ENCODE data around the gene SEC14L5.
"Not testable (repeated sequence)": the region's sequence is repeated elsewhere in the genome, so short reads cannot be mapped to it uniquely, and the experiment has no call there.

SEC14L5 gene

DNA sequence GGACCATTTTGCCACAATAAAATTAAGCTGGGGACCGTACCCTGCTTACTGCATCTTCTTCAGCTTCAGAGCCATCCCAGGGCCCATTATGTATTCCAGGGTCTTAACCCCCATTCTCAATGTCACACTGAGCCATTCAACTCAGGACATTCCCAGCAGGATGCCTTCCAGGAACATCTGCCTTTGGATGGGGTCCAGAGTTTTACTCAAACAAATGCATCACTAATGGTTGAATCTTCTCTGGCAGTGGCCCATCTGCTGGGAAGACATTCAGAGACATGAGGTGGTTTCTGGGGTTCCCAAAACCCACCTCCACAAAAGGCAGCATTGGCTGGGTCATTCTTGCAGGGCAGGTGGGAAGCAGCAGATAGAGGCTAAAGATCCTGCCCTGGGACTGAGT, 3.4 kb upstream of the SEC14L5 start:
- DNase-seq: no peak

DNA sequence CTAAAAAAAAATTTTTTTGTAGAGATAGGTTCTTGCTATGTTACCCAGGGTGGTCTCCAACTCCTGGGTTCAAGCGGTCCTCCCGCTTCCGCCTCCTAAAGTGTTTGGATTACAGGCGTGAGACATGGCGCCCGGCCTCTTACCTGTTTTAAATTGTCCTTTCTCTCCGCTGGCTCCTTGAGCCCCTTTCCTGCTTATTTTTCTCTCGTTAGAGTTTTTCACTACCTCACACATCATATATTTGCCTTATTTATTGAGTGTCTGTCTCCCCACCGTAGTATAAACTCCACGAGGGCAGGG, 760 bp upstream of the SEC14L5 start:
- DNase-seq: no peak

DNA sequence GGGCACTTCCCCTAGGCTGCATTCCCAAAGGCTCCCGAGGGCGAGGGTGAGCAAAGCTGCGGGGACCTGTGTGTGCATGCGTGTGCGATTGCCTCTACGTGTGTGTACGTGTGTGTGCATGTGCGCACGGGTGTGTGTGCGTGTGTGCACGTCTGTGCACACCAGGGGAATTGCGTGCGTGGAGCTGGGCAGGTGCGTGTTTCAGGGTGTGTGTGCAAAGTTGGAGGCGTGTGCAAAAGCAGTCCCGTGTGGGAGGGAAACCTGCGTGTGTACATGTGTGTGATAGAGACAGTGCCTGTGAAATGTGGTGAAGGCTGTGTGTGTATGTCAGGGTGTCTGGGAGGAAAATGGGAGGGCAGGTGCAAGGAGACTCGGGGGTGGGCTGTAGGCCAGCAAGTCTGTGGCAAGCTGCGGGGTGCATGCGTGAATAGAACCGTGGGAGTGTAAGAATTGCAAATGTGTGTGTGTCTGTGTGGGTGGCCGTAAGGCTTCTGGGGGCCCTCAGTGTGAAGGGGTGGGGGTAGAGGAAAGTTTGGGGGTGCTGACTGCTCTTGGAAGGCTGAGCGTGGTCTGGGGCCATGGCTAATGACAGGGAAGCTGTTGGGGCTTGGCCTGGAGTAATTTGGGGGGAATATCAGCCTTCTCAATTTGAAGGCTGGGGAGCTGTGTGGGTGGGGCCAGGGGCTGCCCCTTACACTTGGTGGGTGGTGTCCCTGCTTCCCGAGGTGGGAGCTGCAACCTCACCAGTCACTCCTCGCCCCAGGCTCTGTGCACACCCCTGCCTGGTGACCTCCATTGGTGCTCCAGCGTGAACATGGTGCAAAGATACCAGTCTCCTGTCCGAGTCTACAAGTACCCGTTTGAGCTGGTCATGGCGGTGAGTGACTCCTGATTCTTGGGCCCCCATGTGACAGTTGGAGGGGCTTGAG, 644 bp downstream of the SEC14L5 start:
- no peak for DNase-seq

DNA sequence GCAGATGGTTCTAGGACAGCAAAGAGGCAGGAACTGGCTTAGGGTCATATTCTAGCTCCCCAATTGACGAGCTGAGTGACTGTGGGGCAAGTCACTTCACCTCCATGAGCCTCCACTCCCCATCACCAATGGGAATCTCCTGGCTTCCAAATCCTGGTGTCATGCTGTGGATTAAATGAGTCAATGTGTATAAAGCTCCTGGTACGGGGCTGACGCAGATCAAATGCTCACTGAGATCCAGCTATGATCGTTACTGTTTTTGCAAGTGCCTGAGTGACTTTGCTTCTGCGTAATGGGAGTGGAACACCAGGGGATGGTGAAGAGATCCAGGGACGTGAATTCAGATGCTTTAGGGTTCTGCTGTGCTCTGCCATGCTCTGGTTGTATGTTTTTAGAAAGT, 2.4 kb downstream of the SEC14L5 start:
- no peak for DNase-seq

DNA sequence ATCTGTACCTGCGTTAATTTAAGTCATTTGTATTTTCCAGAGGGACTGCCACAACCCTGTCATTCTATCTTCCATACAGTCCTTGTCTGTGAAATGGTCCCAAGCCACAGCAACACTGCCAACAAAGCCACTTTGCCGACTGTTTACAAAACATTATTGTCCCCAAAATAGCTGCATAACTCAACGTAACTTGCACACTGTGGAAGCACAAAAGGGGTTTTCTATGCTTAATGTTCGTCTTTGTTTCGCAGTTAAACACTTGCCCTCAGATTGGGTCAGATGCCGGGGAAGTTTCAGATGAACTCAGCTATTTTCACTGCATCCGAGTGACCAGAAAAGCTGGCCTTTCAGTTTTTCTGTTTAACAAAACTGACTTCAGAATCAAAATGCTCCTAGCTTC, 4.6 kb downstream of the SEC14L5 start:
- DNase-seq: no peak

DNA sequence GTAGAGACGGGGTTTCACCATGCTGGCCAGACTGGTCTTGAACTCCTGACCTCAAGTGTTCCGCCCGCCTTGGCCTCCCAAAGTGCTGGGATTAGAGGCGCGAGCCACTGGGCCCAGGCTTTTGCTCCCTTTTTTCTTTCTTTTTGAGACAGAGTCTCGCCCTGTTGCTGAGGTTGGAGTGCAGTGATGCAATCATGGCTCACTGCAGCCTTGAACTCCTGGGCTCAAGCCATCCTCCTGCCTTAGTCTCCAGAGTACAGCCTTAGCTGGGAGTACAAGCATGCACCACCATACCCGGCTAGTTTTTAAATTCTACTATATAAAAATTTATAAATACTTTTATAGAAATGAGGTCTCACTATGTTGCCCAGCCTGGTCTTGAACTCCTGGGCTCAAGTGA, 5.4 kb downstream of the SEC14L5 start:
- not testable (repeated sequence) for DNase-seq

DNA sequence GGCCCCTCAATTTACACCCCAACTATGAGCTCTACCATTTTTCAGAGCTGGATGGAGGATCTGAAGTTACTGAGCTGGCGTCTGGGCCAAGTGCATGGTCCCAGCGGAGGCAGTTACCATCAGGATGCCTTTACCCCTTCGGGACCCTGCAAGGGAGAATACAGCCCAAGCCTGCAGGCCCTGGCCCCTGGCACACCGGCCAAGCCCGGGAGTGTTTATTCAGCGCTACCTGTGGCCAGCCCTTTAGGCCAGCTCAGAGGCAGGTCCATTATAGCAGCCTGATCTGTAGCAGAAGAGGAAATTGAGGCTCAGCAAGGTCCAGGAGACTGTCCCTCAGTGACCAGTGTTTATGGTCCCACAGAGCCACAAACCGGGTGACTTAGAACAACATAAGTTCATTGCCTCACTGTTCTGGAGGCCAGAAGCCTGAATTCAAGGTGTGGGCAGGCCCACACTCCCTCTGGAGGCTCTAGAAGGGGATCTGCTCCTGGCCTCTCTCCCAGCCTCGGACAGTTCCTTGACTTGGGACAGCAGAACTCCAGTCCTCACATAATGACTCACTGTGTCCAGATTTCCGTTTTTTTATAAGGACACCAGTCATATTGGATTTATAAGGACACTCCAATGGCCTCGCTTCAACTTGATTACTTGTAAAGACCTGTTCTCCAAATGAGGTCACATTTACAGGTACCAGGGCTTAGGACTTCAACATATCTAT, 8.8 kb downstream of the SEC14L5 start:
- no peak for DNase-seq

DNA sequence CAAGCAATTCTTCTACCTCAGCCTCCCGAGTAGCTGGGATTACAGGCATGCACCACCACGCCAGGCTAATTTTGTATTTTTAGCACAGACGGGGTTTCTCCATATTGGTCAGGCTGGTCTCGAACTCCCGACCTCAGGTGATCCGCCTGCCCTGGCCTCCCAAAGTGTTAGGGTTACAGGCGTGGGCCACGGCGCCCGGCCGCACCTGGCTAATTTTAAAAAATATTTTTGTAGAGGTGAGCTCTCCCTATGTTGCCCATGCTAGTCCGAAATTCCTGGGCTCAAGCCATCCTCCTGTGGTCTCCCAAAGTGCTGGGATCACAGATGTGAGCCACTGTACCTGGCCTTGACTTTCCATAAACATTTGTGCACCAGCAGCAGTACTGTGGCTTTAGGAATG, 10.1 kb downstream of the SEC14L5 start:
- not testable (repeated sequence) for DNase-seq

DNA sequence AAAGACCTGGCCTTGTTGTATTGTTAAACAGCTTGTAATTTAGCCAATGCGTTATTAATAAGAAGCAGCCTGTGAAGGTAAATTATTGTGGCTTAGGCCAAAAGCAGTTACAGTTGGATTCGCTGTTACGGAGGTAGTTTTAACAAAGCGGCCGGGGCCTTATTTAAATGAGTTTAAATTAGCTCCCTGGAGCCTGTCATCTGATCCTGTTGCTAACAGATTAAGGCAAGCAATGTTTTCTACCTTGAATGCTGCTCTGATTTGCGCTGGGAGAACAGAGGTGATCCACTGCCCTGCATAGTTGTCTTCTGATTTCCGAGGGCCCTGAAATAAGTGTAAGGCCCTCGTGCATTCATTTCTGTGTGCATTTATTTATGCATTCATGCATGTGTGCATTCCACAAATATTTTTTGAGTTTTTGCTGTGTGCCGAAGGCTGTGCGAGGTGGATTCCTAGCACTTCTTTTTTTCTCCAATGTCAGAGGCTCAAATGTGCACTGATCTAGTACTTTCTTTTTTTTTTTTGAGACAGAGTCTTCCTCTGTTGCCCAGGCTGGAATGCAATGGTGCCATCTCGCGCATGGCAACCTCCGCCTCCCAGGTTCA, 10.9 kb downstream of the SEC14L5 start:
- no peak for DNase-seq

DNA sequence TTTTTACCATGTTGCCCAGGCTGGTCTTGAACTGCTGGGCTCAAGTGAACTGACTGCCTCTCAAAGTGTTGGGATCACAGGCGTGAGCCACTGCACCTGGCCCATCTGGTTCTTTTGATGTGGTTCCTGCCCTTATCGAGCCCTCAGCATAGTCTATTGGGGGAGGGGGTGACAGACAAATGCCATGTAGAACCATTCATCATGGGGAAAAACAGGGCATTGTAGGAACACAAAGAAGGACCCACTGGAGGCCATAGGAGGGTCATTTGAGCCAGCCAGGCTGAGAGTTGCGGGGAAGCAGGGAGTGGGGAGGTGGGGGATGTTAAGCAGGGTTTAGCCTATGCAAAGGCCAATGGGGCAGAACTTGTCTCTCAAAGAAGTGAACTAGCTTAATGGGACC, 11.9 kb downstream of the SEC14L5 start:
- no peak for DNase-seq

DNA sequence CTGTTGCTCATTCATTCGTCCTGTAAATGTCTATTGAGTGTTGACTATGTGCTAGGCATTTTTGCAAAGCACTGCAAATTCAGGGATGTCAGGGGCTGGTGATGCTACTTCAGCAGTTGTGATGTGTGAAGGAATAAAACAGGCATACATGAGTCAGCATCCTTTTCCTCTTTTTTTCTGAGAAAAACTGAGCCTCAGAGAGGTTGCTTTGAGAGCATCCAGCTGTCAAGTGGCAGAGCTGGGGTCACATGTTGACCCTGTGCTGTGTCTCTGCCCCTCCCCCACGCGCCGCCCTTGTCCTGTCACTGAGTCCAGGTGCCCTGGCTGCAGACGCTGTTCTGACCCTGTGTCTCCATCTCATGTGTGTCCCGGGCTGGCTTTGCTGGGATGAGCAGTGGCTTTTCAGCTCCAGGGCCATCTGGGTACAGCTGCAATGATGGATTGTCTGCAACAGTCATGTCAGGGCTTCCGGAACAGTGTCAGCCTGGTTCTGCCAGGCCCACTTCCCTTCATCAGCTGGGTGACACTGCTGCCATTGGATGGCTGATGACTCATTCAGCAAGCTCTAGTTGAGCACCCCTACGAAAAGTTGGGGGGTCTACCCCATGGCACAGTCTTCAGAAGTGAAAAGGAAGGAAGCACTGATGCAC, 14.9 kb downstream of the SEC14L5 start:
- DNase-seq: no peak

DNA sequence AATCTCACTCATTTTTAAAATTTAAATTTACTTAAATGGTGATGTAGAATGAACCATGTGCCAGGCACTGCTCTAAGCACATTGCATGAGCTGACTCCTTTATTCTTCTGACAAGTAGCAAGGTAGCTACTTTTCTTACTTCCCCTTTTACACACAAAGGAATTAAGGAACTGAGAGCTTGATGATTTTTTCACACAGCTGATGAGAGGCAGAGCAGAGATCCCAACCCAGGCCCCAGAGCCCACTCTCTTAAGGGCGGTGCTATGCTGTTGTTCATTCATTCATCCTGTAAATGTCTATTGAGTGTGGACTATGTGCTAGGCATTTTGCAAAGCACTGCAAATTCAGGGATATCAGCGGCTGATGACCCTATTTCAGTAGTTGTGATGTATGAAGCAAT, 17.9 kb downstream of the SEC14L5 start:
- peak; percentile 29 for DNase-seq

DNA sequence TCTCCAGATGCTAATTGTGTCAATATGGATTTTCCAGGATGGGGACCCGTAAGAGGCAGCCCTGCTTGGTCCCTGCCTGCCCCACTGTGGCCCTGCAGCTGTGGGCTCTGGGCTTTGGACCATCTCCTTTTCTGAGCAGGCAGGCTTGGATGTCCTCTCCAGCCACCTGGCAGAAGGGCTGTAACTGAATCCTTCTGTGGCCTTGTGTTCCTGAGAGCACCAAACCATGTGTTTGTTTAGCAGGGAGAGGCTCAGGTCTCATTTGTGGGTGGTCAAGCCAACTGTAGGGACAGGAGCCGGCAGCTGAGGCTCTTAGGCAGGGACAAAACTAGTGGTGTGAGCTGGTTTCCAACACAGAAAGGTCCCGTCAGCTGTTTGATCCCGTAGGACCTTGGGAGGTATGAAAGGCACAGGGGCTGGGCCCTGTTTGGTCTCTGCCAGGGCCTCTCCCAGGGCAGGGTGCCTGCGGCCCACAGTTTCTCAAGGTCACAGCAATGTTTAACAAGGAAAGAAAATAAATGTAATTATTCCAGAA, 18.5 kb downstream of the SEC14L5 start:
- DNase-seq: no peak

DNA sequence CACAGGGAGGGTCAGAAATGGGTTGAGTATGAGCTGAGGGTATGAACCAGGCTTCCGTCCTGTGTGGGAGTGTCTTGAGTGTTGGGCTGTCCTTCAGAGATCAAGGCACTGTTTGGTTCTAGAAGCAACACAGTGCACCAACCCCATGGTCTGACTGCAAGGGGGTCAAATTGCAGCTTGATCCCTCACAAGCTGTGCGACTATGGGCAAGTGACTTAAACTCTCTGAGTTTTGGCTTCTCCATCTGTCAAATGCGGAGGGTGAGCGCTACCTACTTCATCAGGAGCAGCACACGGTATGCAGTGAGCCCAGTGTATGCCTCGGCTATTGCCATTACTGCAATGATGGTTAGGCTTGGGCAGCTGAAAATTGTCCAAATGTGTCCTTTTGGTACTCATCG, 21.0 kb downstream of the SEC14L5 start:
- no peak for DNase-seq

DNA sequence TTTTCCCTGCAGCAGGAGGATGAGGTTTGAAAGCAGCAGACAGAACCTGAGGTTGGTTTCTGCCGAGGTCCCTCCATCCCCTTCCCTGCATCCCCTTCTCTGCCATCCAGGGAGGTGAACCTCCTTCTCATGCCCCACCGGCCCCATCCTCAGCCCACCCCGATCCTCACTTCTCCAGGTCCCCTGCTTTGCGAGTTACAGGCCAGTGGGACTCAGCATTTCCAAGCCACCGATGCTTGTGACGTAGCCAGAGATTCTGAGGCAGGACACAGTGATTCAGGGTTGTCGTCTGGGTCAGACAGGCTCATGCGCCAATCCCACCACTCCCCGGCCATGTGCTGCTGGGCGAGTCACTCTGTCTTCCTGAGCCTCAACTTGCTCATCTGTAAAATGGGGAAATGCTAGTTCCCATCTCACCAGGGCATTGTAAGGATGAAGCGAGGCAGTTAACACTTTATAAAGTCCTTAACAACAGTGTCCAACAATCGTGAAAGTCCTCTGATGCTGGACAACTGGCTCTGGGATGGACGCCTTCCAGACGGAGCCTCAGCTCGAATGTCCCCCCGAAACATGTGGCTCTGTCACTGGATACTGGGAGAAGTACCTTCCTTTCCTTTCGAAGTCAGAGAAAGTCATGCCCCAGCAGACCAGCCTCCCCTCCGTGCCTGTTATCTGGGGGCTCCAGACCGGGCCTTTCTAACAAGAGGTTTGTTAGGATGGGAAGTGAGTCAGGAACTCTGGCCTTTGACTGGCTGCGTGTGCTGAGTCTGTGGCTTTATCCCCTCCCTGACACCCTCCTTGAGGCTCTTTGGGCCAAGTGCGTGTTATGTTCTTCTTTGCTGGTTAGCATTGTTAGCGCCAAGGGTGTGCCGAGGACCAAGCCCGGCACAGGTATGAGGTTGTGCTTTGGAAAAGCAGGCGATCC, 21.9 kb downstream of the SEC14L5 start:
- peak; percentile 65 for DNase-seq

DNA sequence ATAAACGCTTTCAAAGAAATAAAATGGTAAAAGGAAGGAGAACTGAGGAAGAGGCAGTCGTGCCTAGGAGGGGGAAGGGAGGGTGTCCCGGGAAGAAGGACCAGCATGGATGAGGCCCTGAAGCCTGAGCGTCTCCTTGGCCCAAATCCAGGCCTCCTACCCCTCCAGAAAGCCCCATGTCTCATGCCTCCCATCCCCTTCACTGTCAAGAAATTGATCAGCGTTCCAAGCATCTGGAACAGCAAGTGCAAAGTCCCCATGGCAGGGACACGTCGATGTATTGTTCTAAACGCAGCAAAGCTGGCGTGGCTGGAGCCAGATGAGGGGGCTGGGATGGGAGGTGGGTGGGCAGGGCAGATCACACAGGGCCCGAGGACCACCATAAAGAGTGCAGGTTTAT, 22.6 kb downstream of the SEC14L5 start:
- DNase-seq: no peak

DNA sequence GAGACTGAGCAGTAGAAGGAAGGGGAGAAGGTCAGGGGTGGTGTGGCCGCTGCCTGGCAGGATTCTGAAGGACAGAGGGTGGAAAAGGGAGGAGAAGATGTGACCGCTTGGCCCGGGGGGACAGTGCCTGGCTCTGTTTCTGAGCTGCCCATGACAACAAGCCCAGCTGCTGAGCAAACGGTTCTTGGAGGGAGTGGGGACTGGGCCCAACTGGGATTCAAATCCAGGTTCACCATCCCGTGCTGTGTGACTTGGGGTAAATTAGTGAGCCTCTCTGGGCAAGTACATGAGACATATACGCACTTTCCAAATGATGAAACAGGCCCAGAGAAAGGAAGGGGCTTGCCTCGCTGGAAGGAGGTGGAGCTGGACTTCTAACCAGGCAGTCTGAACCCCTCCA, 23.3 kb downstream of the SEC14L5 start:
- DNase-seq: no peak

DNA sequence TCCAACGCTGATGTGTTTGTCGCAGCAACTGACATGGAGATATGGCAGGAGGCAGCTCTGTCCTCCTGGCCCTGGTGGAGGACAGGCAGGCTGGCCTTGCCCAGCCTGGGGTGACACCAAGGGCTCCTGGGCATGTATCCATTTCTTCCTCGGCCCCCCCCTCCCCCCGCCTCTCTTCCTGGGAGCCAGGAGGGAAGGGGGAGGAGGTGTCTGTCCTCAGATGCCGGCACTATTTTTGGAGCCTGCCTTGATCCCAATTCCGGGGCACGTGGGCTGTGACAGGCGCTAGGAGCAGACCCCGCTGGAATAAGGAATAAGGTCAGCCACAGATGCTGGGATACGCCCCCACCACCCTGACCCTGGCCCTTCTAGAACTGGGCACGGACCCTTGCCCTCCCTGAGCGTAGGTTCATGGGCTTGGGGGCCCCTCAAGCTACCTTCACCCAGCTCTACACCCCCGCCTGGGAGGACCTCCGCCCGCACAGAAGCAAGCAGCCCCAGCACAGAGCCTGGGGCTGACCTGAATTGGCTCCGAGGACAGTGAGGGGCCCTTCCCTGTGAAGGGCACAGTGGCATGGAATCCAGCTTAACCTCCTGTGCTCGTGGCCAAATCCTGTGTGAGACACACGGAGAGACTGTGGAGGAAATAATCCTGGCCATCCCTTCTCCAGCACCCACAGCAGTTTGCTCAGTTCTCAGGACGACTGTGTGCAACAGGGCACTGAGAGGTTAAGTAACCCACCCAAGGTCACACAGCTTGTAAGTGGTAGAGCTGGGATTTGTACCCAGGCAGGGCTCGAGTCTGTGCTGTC, 24.1 kb downstream of the SEC14L5 start:
- DNase-seq: no peak

DNA sequence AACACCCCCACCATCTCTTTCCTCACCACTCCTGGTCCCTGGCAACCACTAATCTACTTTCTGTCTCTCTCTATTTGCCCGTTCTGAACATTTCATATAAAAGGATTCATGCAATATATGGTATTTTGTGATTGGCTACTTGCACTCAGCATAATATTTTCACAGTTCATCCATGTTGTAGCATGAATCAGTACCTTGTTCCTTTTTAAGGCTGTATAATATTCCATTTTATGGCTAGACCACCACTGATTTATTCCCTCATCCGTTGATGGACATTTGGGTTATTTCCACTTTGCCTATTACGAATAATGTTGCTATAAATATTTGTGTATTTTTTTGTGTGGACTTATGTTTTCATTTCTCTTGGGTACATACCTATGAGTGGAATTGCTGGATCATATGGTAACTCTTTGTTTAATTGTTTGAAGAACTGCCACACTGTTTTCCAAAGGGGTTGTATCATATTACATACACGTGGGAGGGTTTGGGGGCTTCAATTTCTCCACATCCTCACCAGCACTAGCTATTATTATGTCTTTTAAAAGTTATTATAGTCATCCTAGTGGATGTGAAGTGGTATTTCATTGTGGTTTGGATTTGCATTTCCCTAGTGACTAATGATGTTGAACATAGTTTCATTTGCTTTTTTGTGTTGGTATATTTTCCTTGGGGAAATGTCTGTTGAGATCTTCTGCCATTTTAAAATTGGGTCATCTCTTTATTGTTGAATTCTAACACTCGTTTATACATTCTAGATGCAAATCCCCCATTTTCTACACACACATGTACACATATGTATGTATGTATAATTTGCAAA, 26.3 kb downstream of the SEC14L5 start:
- no peak for DNase-seq

DNA sequence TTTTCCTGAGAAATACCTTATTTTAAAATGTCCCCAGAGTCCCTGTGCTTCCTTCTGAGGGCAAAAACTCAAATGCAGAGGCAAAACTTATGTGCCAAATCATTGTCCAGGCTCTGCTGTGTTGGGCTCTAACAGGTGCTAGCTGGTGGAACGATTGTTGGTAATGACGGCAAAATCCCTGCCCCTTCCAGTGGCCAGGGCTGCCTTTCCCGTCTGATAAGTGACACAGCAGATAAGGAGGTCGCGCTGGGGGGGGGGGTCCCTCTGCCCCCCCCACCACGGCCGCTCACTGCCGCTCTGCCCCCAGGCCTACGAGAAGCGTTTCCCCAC, 29.1 kb downstream of the SEC14L5 start:
- no peak for DNase-seq
